Stimulated activated CD8-positive, alpha-beta memory T cell treated with anti-CD3 and anti-CD28 coated beads, Interleukin-12 subunit alpha, Interleukin-12 subunit beta, amount 100 ng/mL, for 24 hours (primary cell): ENCODE measurements around the gene TFEB.

Source experiments
- DNase-seq: peaks from one replicate; pipeline ENCODE4 v3.0.0-alpha.2; 2020; ENCODE audit errors: extremely low read depth

Gene TFEB

GRCh38 chr6:41739041-41739440 lies 3.6 kb upstream of the TFEB start:
- no peak for DNase-seq

GRCh38 chr6:41737591-41738130 lies 2.3 kb upstream of the TFEB start:
- no peak for DNase-seq

- no peak for DNase-seq
Observed at GRCh38 chr6:41736800-41737555, 1.6 kb upstream of the TFEB start.

- DNase-seq = no peak
Observed at GRCh38 chr6:41736186-41736733, 852 bp upstream of the TFEB start.

- peak; percentile 42 for DNase-seq
Observed at GRCh38 chr6:41734666-41735426, 562 bp downstream of the TFEB start.

GRCh38 chr6:41733707-41734665 lies 1.4 kb downstream of the TFEB start:
- peak; percentile 28 for DNase-seq

GRCh38 chr6:41733360-41733706 lies 2.1 kb downstream of the TFEB start:
- DNase-seq = no peak

GRCh38 chr6:41732591-41733359 lies 2.6 kb downstream of the TFEB start:
- no peak for DNase-seq

- no peak for DNase-seq
Observed at GRCh38 chr6:41732149-41732548, 3.3 kb downstream of the TFEB start.

GRCh38 chr6:41731561-41732086 lies 3.8 kb downstream of the TFEB start:
- no peak for DNase-seq

- no peak for DNase-seq
Observed at GRCh38 chr6:41730531-41731436, 4.6 kb downstream of the TFEB start.

GRCh38 chr6:41729624-41730023 lies 5.8 kb downstream of the TFEB start:
- no peak for DNase-seq

- DNase-seq = no peak
Observed at GRCh38 chr6:41728954-41729353, 6.5 kb downstream of the TFEB start.

- DNase-seq = no peak
Observed at GRCh38 chr6:41728073-41728936, 7.1 kb downstream of the TFEB start.

- DNase-seq = no peak
Observed at GRCh38 chr6:41727705-41728072, 7.7 kb downstream of the TFEB start.

- no peak for DNase-seq
Observed at GRCh38 chr6:41726876-41727275, 8.5 kb downstream of the TFEB start.

GRCh38 chr6:41724586-41725501 lies 10.6 kb downstream of the TFEB start:
- no peak for DNase-seq

- no peak for DNase-seq
Observed at GRCh38 chr6:41724228-41724580, 11.2 kb downstream of the TFEB start.
